ENCODE data around the gene NKAIN2.

NKAIN2 gene

DNA sequence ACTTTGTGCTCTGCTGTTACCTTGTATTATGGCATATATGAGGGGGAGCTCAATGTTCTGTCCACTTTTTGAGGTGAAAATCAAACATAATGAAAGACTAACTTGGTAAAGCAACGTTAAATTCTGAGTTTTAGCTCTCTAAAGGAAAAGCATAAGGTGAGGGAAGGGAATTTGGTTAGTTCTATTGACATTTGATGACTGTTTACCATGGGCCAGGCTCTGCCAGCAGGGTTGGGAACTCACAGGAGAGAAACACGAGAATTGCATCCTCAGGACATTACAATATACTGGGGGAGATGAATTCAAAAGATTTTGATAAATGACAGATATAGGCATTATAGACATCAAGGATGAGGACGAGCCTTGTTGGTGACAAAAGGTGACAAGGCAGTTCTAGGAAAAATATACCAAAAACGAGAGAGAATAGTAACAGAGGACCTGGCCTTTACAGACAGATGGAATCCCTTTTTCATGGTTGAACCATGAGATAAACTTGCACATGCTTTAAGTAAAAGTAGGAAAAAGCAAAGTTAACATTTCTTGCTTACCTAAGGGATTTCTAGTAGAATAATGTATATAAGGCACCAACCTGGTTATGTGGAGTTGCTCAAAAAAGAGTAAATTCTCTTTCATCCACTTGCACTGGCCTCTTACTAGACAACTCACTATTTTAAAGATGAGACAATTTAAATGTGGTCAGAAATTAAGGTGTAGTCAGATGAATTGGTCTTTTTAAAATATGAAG, 191.4 kb downstream of the NKAIN2 start:
- no peak for DNase-seq
- H3K36me3 ChIP-seq (replicated peaks): no peaks in the 10 kb centered on the region
- TF ChIP-seq, protein P1, sequence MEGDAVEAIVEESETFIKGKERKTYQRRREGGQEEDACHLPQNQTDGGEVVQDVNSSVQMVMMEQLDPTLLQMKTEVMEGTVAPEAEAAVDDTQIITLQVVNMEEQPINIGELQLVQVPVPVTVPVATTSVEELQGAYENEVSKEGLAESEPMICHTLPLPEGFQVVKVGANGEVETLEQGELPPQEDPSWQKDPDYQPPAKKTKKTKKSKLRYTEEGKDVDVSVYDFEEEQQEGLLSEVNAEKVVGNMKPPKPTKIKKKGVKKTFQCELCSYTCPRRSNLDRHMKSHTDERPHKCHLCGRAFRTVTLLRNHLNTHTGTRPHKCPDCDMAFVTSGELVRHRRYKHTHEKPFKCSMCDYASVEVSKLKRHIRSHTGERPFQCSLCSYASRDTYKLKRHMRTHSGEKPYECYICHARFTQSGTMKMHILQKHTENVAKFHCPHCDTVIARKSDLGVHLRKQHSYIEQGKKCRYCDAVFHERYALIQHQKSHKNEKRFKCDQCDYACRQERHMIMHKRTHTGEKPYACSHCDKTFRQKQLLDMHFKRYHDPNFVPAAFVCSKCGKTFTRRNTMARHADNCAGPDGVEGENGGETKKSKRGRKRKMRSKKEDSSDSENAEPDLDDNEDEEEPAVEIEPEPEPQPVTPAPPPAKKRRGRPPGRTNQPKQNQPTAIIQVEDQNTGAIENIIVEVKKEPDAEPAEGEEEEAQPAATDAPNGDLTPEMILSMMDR (IDR thresholded peaks at IDR 0.05; ENCODE audit: low read depth, low read length, missing control alignments): no peak
- H3K27ac ChIP-seq: no peak overlapping the region
- no peak overlapping the region for H3K4me3 ChIP-seq (ENCODE audit: low read depth, low read length)
- in situ Hi-C loops (cut with HindIII; ENCODE audit: low pct_ligation_motif_present, low sequenced_read_pairs): no loop called here
- no peaks in the 10 kb centered on the region for H3K27me3 ChIP-seq (replicated peaks)

DNA sequence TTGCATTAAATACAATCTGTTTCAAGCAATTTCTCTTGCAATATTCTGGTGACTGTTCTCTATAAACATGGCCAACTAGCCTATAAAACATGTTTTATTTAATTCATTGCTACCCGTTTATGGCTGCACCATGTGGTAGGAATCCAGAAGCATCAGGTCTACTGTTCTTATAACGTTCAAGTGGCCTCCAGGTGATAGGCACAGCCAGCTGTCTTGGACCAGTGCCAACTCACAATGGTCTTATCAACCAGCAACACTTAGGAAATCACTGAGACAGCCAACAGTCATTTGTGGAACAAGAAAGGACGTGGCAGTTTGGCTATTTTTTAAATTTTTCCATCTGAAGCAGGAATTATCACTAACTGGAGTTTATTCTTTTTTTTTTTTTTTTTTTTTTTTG, 193.6 kb downstream of the NKAIN2 start:
- in situ Hi-C loops (cut with HindIII; ENCODE audit: low pct_ligation_motif_present, low sequenced_read_pairs): no loop called here
- no peak overlapping the region for H3K27ac ChIP-seq
- no peak for DNase-seq
- no peaks in the 10 kb centered on the region for H3K27me3 ChIP-seq (replicated peaks)
- no peaks in the 10 kb centered on the region for H3K36me3 ChIP-seq (replicated peaks)
- TF ChIP-seq, protein P1 (IDR thresholded peaks at IDR 0.05; ENCODE audit: low read depth, low read length, missing control alignments): no peak
- H3K4me3 ChIP-seq (ENCODE audit: low read depth, low read length): no peak overlapping the region

DNA sequence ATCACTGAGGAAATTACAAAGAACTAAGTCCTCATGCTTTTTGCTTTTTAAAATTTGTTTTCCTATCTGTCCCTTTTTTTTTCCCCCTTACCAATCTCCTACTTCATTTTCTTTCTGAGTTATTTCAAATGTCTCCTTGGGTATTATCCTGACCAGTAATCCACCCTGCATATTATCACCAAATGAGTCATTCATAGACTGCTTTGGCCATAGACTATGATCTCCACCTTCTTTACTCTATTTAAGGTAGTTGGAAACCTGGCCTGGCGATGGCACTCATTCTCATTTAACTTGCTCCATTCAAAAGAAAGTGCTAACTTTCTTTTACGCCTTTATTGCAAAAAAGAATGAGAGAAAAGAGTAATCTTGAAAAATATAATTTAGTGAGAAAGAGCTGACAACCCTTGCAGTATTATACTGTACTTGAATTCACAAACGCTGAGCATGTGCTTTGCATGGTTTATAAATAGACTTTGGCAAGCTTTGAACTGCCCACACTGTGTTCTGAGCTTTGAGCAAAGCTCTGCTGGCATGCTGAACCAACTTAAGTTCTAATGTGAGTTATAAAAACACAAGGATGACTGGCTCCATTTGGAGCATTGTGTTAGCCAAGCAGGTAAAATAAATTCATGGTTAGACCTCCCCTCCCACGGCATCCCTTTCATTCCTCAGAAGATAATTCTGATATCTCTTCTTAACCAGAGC, 198.9 kb downstream of the NKAIN2 start:
- H3K4me3 ChIP-seq (ENCODE audit: low read depth, low read length): no peak overlapping the region
- H3K27ac ChIP-seq: no peak overlapping the region
- DNase-seq: no peak
- no peaks in the 10 kb centered on the region for H3K27me3 ChIP-seq (replicated peaks)
- TF ChIP-seq, protein P1 (IDR thresholded peaks at IDR 0.05; ENCODE audit: low read depth, low read length, missing control alignments): no peak
- in situ Hi-C loops (cut with HindIII; ENCODE audit: low pct_ligation_motif_present, low sequenced_read_pairs): no loop called here
- H3K36me3 ChIP-seq (replicated peaks): no peaks in the 10 kb centered on the region

DNA sequence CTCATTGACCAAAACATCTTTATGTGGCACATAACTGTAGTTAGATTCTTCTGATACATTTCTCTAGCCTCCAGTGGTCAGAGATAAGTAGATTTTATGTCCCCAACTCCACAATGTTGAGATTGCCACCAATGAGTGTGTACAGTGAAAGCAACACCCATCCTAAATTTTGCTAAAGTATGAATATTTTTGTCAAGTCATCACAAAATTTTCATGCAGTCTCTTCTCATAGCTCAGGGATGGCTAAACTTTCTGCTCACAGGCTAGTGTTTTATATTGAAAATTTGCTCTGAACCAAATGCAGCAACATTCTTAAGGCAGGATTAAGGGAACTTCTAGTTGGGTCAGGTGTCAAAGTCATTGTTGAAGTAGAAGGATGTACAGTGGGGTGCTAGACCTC, 203.6 kb downstream of the NKAIN2 start:
- TF ChIP-seq, protein P1 (IDR thresholded peaks at IDR 0.05; ENCODE audit: low read depth, low read length, missing control alignments): no peak
- Histone ChIP-seq H3K27ac (no peak overlapping the region), H3K36me3 (replicated peaks) (no peaks in the 10 kb centered on the region), H3K4me3 (ENCODE audit: low read depth, low read length) (no peak overlapping the region), H3K27me3 (replicated peaks) (no peaks in the 10 kb centered on the region)
- DNase-seq: no peak
- in situ Hi-C loops (cut with HindIII; ENCODE audit: low pct_ligation_motif_present, low sequenced_read_pairs): no loop called here

DNA sequence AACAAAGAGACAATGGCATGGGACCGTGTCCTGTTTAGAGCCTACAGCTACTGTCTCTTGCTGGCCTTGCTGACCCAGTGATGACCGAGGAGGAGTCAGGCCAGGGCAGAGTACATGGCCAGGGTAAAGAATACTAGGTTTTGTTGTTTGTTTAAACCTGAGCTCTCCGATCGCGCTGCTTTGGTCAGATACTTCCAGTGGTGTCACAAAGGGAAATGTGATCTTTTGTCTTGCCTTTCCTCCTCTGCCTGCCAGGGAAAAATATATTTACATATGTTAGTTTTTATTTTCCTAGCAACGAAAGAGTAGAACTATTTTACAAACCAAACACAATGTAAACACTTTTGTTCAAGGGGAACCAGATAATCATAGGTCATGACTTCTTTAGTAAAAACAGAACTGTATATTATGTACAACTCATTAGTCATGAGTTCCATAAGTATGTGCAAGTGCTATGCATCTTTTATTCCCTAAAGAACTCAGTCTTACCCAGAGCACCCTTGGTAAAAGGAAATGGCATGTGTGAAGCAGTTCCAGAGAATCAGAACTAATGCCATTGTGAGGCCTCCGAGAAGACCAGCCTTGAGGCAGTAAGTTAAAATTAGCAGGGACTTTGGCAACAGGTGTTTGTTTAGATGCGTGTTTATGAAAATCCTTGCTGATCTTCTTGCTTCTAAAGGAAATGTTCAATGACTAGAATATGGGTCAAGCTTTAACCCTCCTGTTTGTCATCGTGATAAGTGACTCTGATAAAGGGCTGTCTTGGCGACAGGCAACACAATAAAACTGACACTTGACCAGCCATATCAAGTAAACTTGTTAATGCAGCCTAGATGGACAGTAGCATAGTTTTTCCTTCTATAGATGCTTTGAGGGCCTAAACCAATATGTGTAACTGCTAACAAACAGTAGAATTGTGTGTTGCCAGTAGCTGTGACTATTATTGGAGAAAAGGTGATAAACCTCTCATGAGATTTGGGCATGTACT, 204.6 kb downstream of the NKAIN2 start:
- TF ChIP-seq, protein P1 (IDR thresholded peaks at IDR 0.05; ENCODE audit: low read depth, low read length, missing control alignments): no peak
- H3K27ac ChIP-seq: no peak overlapping the region
- H3K4me3 ChIP-seq (ENCODE audit: low read depth, low read length): no peak overlapping the region
- no peak for DNase-seq
- no peaks in the 10 kb centered on the region for H3K27me3 ChIP-seq (replicated peaks)
- in situ Hi-C loops (cut with HindIII; ENCODE audit: low pct_ligation_motif_present, low sequenced_read_pairs): no loop called here
- H3K36me3 ChIP-seq (replicated peaks): no peaks in the 10 kb centered on the region

Measured in brain microvascular endothelial cell (primary cell).